CD8-positive, alpha-beta memory T cell (primary cell): ENCODE data around the gene PTGFRN. TPM values are rescaled to one million over a fixed set of nuclear protein-coding genes. Genes with fewer than 3 reads are reported as not detected.
A peak's percentile ranks its signal among the peaks of the same experiment; 100 is the strongest.

Experiments
- CTCF ChIA-PET: fragments of 350-600 bp; sonication (Branson Sonifier 250); formaldehyde crosslinking; loops from one replicate; lab custom pipeline; 2021; ENCODE audit warnings: antibody characterized with exemption; lab: Charles Lee
- POLR2A ChIA-PET: fragments of 350-600 bp; sonication (Branson Sonifier 250); formaldehyde crosslinking; loops from one replicate; lab custom pipeline; 2021; ENCODE audit warnings: antibody characterized with exemption; lab: Charles Lee
- DNase-seq, 5 donors: peaks; one replicate each; pipeline versions ENCODE4 v3.0.0 to v3.0.0-alpha.2; 2020 to 2022; ENCODE audit warnings: mixed read lengths in 1 of 5
- H3K27ac ChIP-seq: one replicate; pipeline ENCODE4 v1.7.0; 2013; ENCODE audit warnings: low read depth, mild to moderate bottlenecking, low read length, moderate library complexity
- H3K27me3 ChIP-seq: 2 replicates; pipeline ENCODE4 v1.7.0; 2013; ENCODE audit warnings: low read length, mild to moderate bottlenecking; ENCODE audit not compliant: insufficient read depth, poor library complexity, severe bottlenecking
- H3K36me3 ChIP-seq: 2 replicates; pipeline ENCODE4 v1.7.0; 2013; ENCODE audit warnings: mild to moderate bottlenecking, low read length, moderate library complexity; ENCODE audit not compliant: insufficient read depth
- H3K4me1 ChIP-seq: 2 replicates; pipeline ENCODE4 v1.7.0; 2013; ENCODE audit warnings: mild to moderate bottlenecking, low read length, moderate library complexity; ENCODE audit not compliant: insufficient read depth
- H3K4me3 ChIP-seq: 2 replicates; pipeline ENCODE4 v1.7.0; 2013; ENCODE audit warnings: mild to moderate bottlenecking, low read length
- H3K9me3 ChIP-seq: 2 replicates; pipeline ENCODE4 v1.7.0; 2013; ENCODE audit warnings: mild to moderate bottlenecking, low read length
- H3K27ac Mint-ChIP-seq, 8 donors: one replicate each; pipeline ENCODE4 v1.8.0; 2020 to 2021; ENCODE audit warnings: mixed read lengths in 8 of 8, mild to moderate bottlenecking in 6 of 8, inconsistent platforms in 3 of 8, moderate library complexity in 3 of 8
- H3K27me3 Mint-ChIP-seq, 2 donors: one replicate each; pipeline ENCODE4 v1.8.0; 2020 to 2021; ENCODE audit warnings: mixed read lengths in 2 of 2, mild to moderate bottlenecking in 1 of 2, moderate library complexity in 1 of 2
- H3K36me3 Mint-ChIP-seq, 3 donors: one replicate each; pipeline ENCODE4 v1.8.0; 2020 to 2021; ENCODE audit warnings: mixed read lengths in 3 of 3, inconsistent platforms in 1 of 3, mild to moderate bottlenecking in 1 of 3
- H3K4me1 Mint-ChIP-seq, 3 donors: one replicate each; pipeline ENCODE4 v1.8.0; 2020 to 2021; ENCODE audit warnings: mixed read lengths in 3 of 3, inconsistent platforms in 1 of 3, mild to moderate bottlenecking in 1 of 3
- H3K4me3 Mint-ChIP-seq, 7 donors: one replicate each; pipeline ENCODE4 v1.8.0; 2020 to 2021; ENCODE audit warnings: mixed read lengths in 7 of 7, mild to moderate bottlenecking in 6 of 7, moderate library complexity in 4 of 7, inconsistent platforms in 2 of 7
- H3K9me3 Mint-ChIP-seq, 5 donors: one replicate each; pipeline ENCODE4 v1.8.0; 2020 to 2022; ENCODE audit warnings: mixed read lengths in 5 of 5, mild to moderate bottlenecking in 3 of 5, moderate library complexity in 2 of 5, inconsistent platforms in 1 of 5
- polyA plus RNA-seq: library from polyadenylated mRNA; unstranded; fragments of 300-500 nt; fragmentation: Illumina TruSeq; gene quantifications from one replicate; pipeline ENCODE4 v1.2.3, GENCODE V29; 2021
- total RNA-seq, 2 experiments: library from RNA; stranded (reverse); gene quantifications; one replicate each; pipeline ENCODE4 v1.2.3, GENCODE V29; 2021

PTGFRN gene
- total and polyA plus RNA-seq, 3 experiments from 2014 or later: 0.39 to 6.5 (median 6.1) TPM

GRCh38 chr1:116891396-116892079, 18.2 kb upstream of the PTGFRN start:
- H3K27ac Mint-ChIP-seq: no peak overlapping the region
- CTCF ChIA-PET: no interaction called here
- H3K27me3 Mint-ChIP-seq: peaks cover 8 to 41% of the 10 kb centered on the region in 2 donors

GRCh38 chr1:116895073-116895472, 14.6 kb upstream of the PTGFRN start:
- Mint-ChIP-seq H3K27me3 (peaks cover 8 to 42% of the 10 kb centered on the region in 2 donors), H3K36me3 (peaks cover 0 to 18% (median 6%) of the 10 kb centered on the region in 3 donors), H3K4me1 (no peaks in the 10 kb centered on the region), H3K4me3 (no peak overlapping the region), H3K27ac (no peak overlapping the region), H3K9me3 (peaks cover 8 to 18% (median 11%) of the 10 kb centered on the region in 5 donors)
- Histone ChIP-seq H3K4me3 (no peak overlapping the region), H3K27me3 (no peaks in the 10 kb centered on the region), H3K27ac (no peak overlapping the region), H3K36me3 (no peaks in the 10 kb centered on the region), H3K9me3 (no peaks in the 10 kb centered on the region), H3K4me1 (no peaks in the 10 kb centered on the region)
- CTCF ChIA-PET: no interaction called here
- no peak for DNase-seq
- POLR2A ChIA-PET: no interaction called here

More at GRCh38 chr1:116891396-116892079, 18.2 kb upstream of the PTGFRN start:
- POLR2A ChIA-PET: no interaction called here
- no peaks in the 10 kb centered on the region for H3K36me3 ChIP-seq
- H3K27me3 ChIP-seq: no peaks in the 10 kb centered on the region
- H3K9me3 ChIP-seq: no peaks in the 10 kb centered on the region
- H3K36me3 Mint-ChIP-seq: peaks cover 0 to 15% (median 6%) of the 10 kb centered on the region in 3 donors
- H3K4me3 Mint-ChIP-seq: no peak overlapping the region
- no peak overlapping the region for H3K4me3 ChIP-seq
- H3K4me1 Mint-ChIP-seq: no peaks in the 10 kb centered on the region
- H3K4me1 ChIP-seq: no peaks in the 10 kb centered on the region
- no peak overlapping the region for H3K27ac ChIP-seq
- peaks cover 6 to 15% (median 11%) of the 10 kb centered on the region in 5 donors for H3K9me3 Mint-ChIP-seq
- no peak for DNase-seq

GRCh38 chr1:116899529-116899928, 10.2 kb upstream of the PTGFRN start:
- H3K27ac ChIP-seq: no peak overlapping the region
- Mint-ChIP-seq H3K4me1 (no peaks in the 10 kb centered on the region), H3K36me3 (peaks cover 0 to 11% (median 0%) of the 10 kb centered on the region in 3 donors), H3K4me3 (no peak overlapping the region), H3K27me3 (peaks cover 6 to 24% of the 10 kb centered on the region in 2 donors), H3K27ac (peak overlapping the region in 1 of 8 donors; percentile 6), H3K9me3 (peaks cover 5 to 11% (median 8%) of the 10 kb centered on the region in 5 donors)
- no peaks in the 10 kb centered on the region for H3K27me3 ChIP-seq
- DNase-seq: no peak
- ChIA-PET CTCF (no interaction called here), POLR2A (no interaction called here)
- H3K4me1 ChIP-seq: no peaks in the 10 kb centered on the region
- no peaks in the 10 kb centered on the region for H3K9me3 ChIP-seq
- no peak overlapping the region for H3K4me3 ChIP-seq
- H3K36me3 ChIP-seq: no peaks in the 10 kb centered on the region

GRCh38 chr1:116900471-116901365, 9.0 kb upstream of the PTGFRN start:
- no peaks in the 10 kb centered on the region for H3K4me1 Mint-ChIP-seq
- no peak for DNase-seq
- ChIA-PET POLR2A (no interaction called here), CTCF (no interaction called here)
- Histone ChIP-seq H3K4me3 (no peak overlapping the region), H3K27me3 (no peaks in the 10 kb centered on the region), H3K4me1 (no peaks in the 10 kb centered on the region), H3K36me3 (no peaks in the 10 kb centered on the region), H3K27ac (no peak overlapping the region), H3K9me3 (no peaks in the 10 kb centered on the region)
- peak overlapping the region in 1 of 8 donors; percentile 69 for H3K27ac Mint-ChIP-seq
- peaks cover 0 to 3% (median 0%) of the 10 kb centered on the region in 3 donors for H3K36me3 Mint-ChIP-seq
- peaks cover 2 to 18% of the 10 kb centered on the region in 2 donors for H3K27me3 Mint-ChIP-seq
- peaks cover 0 to 3% (median 0%) of the 10 kb centered on the region in 5 donors for H3K9me3 Mint-ChIP-seq
- no peak overlapping the region for H3K4me3 Mint-ChIP-seq

- Histone ChIP-seq H3K4me3 (no peak overlapping the region), H3K36me3 (no peaks in the 10 kb centered on the region), H3K27me3 (no peaks in the 10 kb centered on the region), H3K27ac (no peak overlapping the region), H3K4me1 (no peaks in the 10 kb centered on the region), H3K9me3 (no peaks in the 10 kb centered on the region)
- peaks cover 0 to 3% (median 0%) of the 10 kb centered on the region in 3 donors for H3K36me3 Mint-ChIP-seq
- H3K4me3 Mint-ChIP-seq: no peak overlapping the region
- H3K4me1 Mint-ChIP-seq: no peaks in the 10 kb centered on the region
- CTCF ChIA-PET: no interaction called here
- DNase-seq: no peak
- POLR2A ChIA-PET: no interaction called here
- peaks cover 0 to 14% of the 10 kb centered on the region in 2 donors for H3K27me3 Mint-ChIP-seq
- H3K9me3 Mint-ChIP-seq: peaks cover 0 to 3% (median 0%) of the 10 kb centered on the region in 5 donors
- H3K27ac Mint-ChIP-seq: no peak overlapping the region
These were observed 7.7 kb upstream of the PTGFRN start for GRCh38 chr1:116902027-116902426.

- no peak overlapping the region for H3K4me3 Mint-ChIP-seq
- no peak overlapping the region for H3K27ac ChIP-seq
- no peak overlapping the region for H3K4me3 ChIP-seq
- peaks cover 0 to 3% (median 0%) of the 10 kb centered on the region in 3 donors for H3K36me3 Mint-ChIP-seq
- H3K4me1 ChIP-seq: no peaks in the 10 kb centered on the region
- no peaks in the 10 kb centered on the region for H3K4me1 Mint-ChIP-seq
- H3K36me3 ChIP-seq: no peaks in the 10 kb centered on the region
- H3K9me3 ChIP-seq: no peaks in the 10 kb centered on the region
- no peak overlapping the region for H3K27ac Mint-ChIP-seq
- DNase-seq: no peak
- H3K27me3 ChIP-seq: no peaks in the 10 kb centered on the region
- peaks cover 0 to 14% of the 10 kb centered on the region in 2 donors for H3K27me3 Mint-ChIP-seq
- H3K9me3 Mint-ChIP-seq: peaks cover 0 to 3% (median 0%) of the 10 kb centered on the region in 5 donors
- CTCF ChIA-PET: no interaction called here
- POLR2A ChIA-PET: no interaction called here
These were observed 6.9 kb upstream of the PTGFRN start for GRCh38 chr1:116902723-116903383.

- no peaks in the 10 kb centered on the region for H3K9me3 ChIP-seq
- H3K27ac Mint-ChIP-seq: no peak overlapping the region
- DNase-seq: no peak
- peaks cover 2 to 22% of the 10 kb centered on the region in 2 donors for H3K27me3 Mint-ChIP-seq
- peaks cover 0 to under 1% (median 0%) of the 10 kb centered on the region in 5 donors for H3K9me3 Mint-ChIP-seq
- H3K4me3 Mint-ChIP-seq: no peak overlapping the region
- CTCF ChIA-PET: interaction anchor here (0.9 kb wide), 1 partner anchor 168 kb away, joined by 3 read pairs; no protein-coding TSS in a partner anchor
- no peak overlapping the region for H3K4me3 ChIP-seq
- POLR2A ChIA-PET: no interaction called here
- no peaks in the 10 kb centered on the region for H3K36me3 ChIP-seq
- H3K4me1 Mint-ChIP-seq: peaks cover 1 to 5% (median 4%) of the 10 kb centered on the region in 3 donors
- no peaks in the 10 kb centered on the region for H3K4me1 ChIP-seq
- peaks cover 0 to under 1% (median 0%) of the 10 kb centered on the region in 3 donors for H3K36me3 Mint-ChIP-seq
- H3K27me3 ChIP-seq: no peaks in the 10 kb centered on the region
- no peak overlapping the region for H3K27ac ChIP-seq
These were observed 4.9 kb upstream of the PTGFRN start for GRCh38 chr1:116904791-116905320.
